IMR-90 (cell line): Measurements from ENCODE around the gene SLC18A3. TPM values are rescaled to one million over a fixed set of nuclear protein-coding genes. Genes with fewer than 3 reads are reported as not detected.

ENCODE experiments used
- ATAC-seq: fragments of 200-7000 bp; cut with Tn5 transposase; 2 replicates; pipeline ENCODE4 v1.9.1; 2020; ENCODE audit warnings: low read depth, mild to moderate bottlenecking, moderate library complexity
- BruUV-seq: library from RNA; stranded (reverse); fragments of 400-500 nt; replicated peaks from 2 replicates; lab custom pipeline; 2021; lab: Mats Ljungman, UMichigan
- CTCF ChIA-PET: fragments of 300-600 bp; formaldehyde crosslinking; extraction: SDS; loops from one replicate; lab custom pipeline; 2021; ENCODE audit warnings: antibody characterized with exemption; lab: Yijun Ruan, JAX
- POLR2A ChIA-PET: fragments of 300-600 bp; sonication (Branson Sonifier 250); formaldehyde crosslinking; loops from one replicate; lab custom pipeline; 2022; ENCODE audit warnings: antibody characterized with exemption; ENCODE audit not compliant: unreplicated experiment; lab: Charles Lee
- DNase-seq: peaks from one replicate; pipeline ENCODE4 v3.0.0; 2013
- H2AFZ ChIP-seq: replicated peaks from 2 replicates; pipeline ENCODE3; 2013; ENCODE audit warnings: low read length, mild to moderate bottlenecking; ENCODE audit not compliant: poor library complexity
- H2AK5ac ChIP-seq: 2 replicates; pipeline ENCODE4 v1.6.1; 2013; ENCODE audit warnings: low read depth, low read length, inconsistent platforms
- H2AK9ac ChIP-seq: replicated peaks from 2 replicates; pipeline ENCODE3; 2013; ENCODE audit warnings: mild to moderate bottlenecking, low read depth, low read length, moderate library complexity; ENCODE audit not compliant: poor library complexity
- H2BK120ac ChIP-seq: 2 replicates; pipeline ENCODE4 v1.6.1; 2013; ENCODE audit warnings: low read depth, low read length, inconsistent platforms
- H2BK15ac ChIP-seq: 3 replicates; pipeline ENCODE4 v1.6.1; 2013; ENCODE audit warnings: low read depth, low read length, inconsistent platforms
- H2BK20ac ChIP-seq: 2 replicates; pipeline ENCODE4 v1.6.1; 2013; ENCODE audit warnings: low read depth, mild to moderate bottlenecking, inconsistent platforms, low read length, moderate library complexity
- H2BK5ac ChIP-seq: 2 replicates; pipeline ENCODE4 v1.6.1; 2013; ENCODE audit warnings: mild to moderate bottlenecking, low read depth, low read length, inconsistent platforms; ENCODE audit not compliant: poor library complexity, severe bottlenecking
- H3K14ac ChIP-seq: replicated peaks from 2 replicates; pipeline ENCODE4 v1.6.1; 2013; ENCODE audit warnings: low read depth, low read length, inconsistent platforms
- H3K18ac ChIP-seq: 2 replicates; pipeline ENCODE4 v1.6.1; 2013; ENCODE audit warnings: low read depth, low read length, control low read depth
- H3K23ac ChIP-seq: 2 replicates; pipeline ENCODE4 v1.6.1; 2013; ENCODE audit warnings: low read depth, low read length, inconsistent platforms
- H3K27ac ChIP-seq: 2 replicates; pipeline ENCODE4 v1.5.1; 2013; ENCODE audit warnings: mild to moderate bottlenecking, control low read depth, low read length; ENCODE audit not compliant: insufficient read depth
- H3K27me3 ChIP-seq: 2 replicates; pipeline ENCODE4 v1.6.1; 2013; ENCODE audit warnings: low read length; ENCODE audit not compliant: control insufficient read depth, insufficient read depth
- H3K36me3 ChIP-seq: 2 replicates; pipeline ENCODE4 v1.6.1; 2013; ENCODE audit warnings: low read length, mixed read lengths; ENCODE audit not compliant: control insufficient read depth, insufficient read depth
- H3K4ac ChIP-seq: 2 replicates; pipeline ENCODE4 v1.6.1; 2013; ENCODE audit warnings: low read depth, low read length, inconsistent platforms
- H3K4me1 ChIP-seq: 2 replicates; pipeline ENCODE4 v1.6.1; 2013; ENCODE audit warnings: low read length, mixed read lengths; ENCODE audit not compliant: control insufficient read depth, insufficient read depth
- H3K4me2 ChIP-seq: 2 replicates; pipeline ENCODE4 v1.6.1; 2013; ENCODE audit warnings: low read depth, mild to moderate bottlenecking, control low read depth, low read length, moderate library complexity
- H3K4me3 ChIP-seq: 2 replicates; pipeline ENCODE4 v1.5.1; 2013; ENCODE audit warnings: low read depth, mild to moderate bottlenecking, control low read depth, low read length, moderate library complexity; ENCODE audit not compliant: insufficient read depth
- H3K56ac ChIP-seq: 2 replicates; pipeline ENCODE4 v1.6.1; 2013; ENCODE audit warnings: low read length, inconsistent platforms; ENCODE audit not compliant: insufficient read depth; ENCODE audit errors: extremely low read depth
- H3K79me1 ChIP-seq, 2 experiments: 2 replicates each; pipeline ENCODE4 v1.6.1; 2013; ENCODE audit warnings: low read length in 2 of 2, inconsistent platforms in 1 of 2, low read depth in 1 of 2
- H3K9ac ChIP-seq: 2 replicates; pipeline ENCODE4 v1.6.1; 2013; ENCODE audit warnings: low read depth, low read length, control low read depth
- H3K9me1 ChIP-seq: 2 replicates; pipeline ENCODE4 v1.6.1; 2013; ENCODE audit warnings: low read length, inconsistent platforms; ENCODE audit not compliant: insufficient read depth
- H3K9me3 ChIP-seq: 2 replicates; pipeline ENCODE4 v1.6.1; 2013; ENCODE audit warnings: low read length; ENCODE audit not compliant: control insufficient read depth, insufficient read depth
- H4K20me1 ChIP-seq: 2 replicates; pipeline ENCODE4 v1.6.1; 2013; ENCODE audit warnings: low read length, inconsistent platforms; ENCODE audit not compliant: insufficient read depth
- H4K5ac ChIP-seq: 2 replicates; pipeline ENCODE4 v1.6.1; 2013; ENCODE audit warnings: mild to moderate bottlenecking, low read depth, low read length, control low read depth
- H4K8ac ChIP-seq, 2 experiments: 2 replicates each; pipeline ENCODE4 v1.6.1; 2013; ENCODE audit warnings: low read depth in 2 of 2, low read length in 2 of 2, control low read depth in 1 of 2, inconsistent platforms in 1 of 2
- H4K91ac ChIP-seq: 2 replicates; pipeline ENCODE4 v1.6.1; 2013; ENCODE audit warnings: low read depth, low read length, inconsistent platforms; ENCODE audit not compliant: insufficient read depth
- BHLHE40 ChIP-seq: fragments of 150-350 bp; IDR thresholded peaks from 2 replicates; pipeline ENCODE4 v1.6.1; 2016; ENCODE audit warnings: mild to moderate bottlenecking, low read depth, low read length
- MXI1 ChIP-seq: IDR thresholded peaks from 2 replicates; pipeline ENCODE4 v1.6.1; 2012; ENCODE audit warnings: low read depth, mild to moderate bottlenecking, low read length, moderate library complexity, borderline replicate concordance
- NFE2L2 ChIP-seq: fragments of 150-350 bp; IDR thresholded peaks from 2 replicates; pipeline ENCODE4 v1.6.1; 2016; ENCODE audit warnings: low read depth, mild to moderate bottlenecking, low read length
- RCOR1 ChIP-seq: IDR thresholded peaks from 2 replicates; pipeline ENCODE4 v1.6.1; 2012; ENCODE audit warnings: mild to moderate bottlenecking, low read length, improper control_type of control experiment; ENCODE audit not compliant: insufficient replicate concordance
- SMC3 ChIP-seq: fragments of 150-350 bp; IDR thresholded peaks from 2 replicates; pipeline ENCODE4 v1.6.1; 2016; ENCODE audit warnings: low read depth, mild to moderate bottlenecking, antibody characterized with exemption, low read length, moderate library complexity
- WGBS, 2 experiments: methylation state at CpG; one replicate each; pipeline versions ENCODE4 v1.1.5 to v1.1.7; 2013; ENCODE audit warnings: missing lambda C conversion rate in 2 of 2; ENCODE audit not compliant: insufficient read length in 1 of 2; ENCODE audit errors: extremely low coverage in 2 of 2; 5-methylcytosine and 5-hydroxymethylcytosine counted together
- dilution Hi-C: fragments of 300-500 bp; cut with HindIII; formaldehyde crosslinking; loops from one replicate; pipeline ENCODE4 v1.14.3; 2018; ENCODE audit warnings: low sequenced_read_pairs; ENCODE audit not compliant: unreplicated experiment
- in situ Hi-C: fragments of 300-500 bp; cut with MboI; formaldehyde crosslinking; loops from 3 replicates; pipeline ENCODE4 v1.14.3; 2019; ENCODE audit warnings: low sequenced_read_pairs, inconsistent platforms, mixed read lengths
- intact Hi-C: fragments of 100-400 bp; cut with micrococcal nuclease; formaldehyde crosslinking; loops from 2 replicates; pipeline ENCODE4 v1.10.0; 2022
- polyA plus RNA-seq, 3 experiments: library from polyadenylated mRNA; depleted of rRNA; stranded (reverse); fragments of >200 nt; gene quantifications; 2 replicates each; pipeline ENCODE4 v1.2.3, GENCODE V29; 2012; ENCODE audit warnings: low replicate concordance in 1 of 3
- total RNA-seq: library from RNA; depleted of rRNA; stranded (reverse); fragments of >200 nt; gene quantifications from 2 replicates; pipeline ENCODE4 v1.2.3, GENCODE V29; 2012

The SLC18A3 gene
- total and polyA plus RNA-seq, 2 of the 4 experiments (the other 2 are of a cell fraction) = not detected

GRCh38 chr10:49564461-49565009, 45.6 kb upstream of the SLC18A3 start:
- H3K9me1 ChIP-seq = no peaks in the 10 kb centered on the region
- peaks cover 2% of the 10 kb centered on the region for H3K9me3 ChIP-seq
- 74% methylated on average over 3 of the region's 4 CpGs; no CpG with 5 or more reads in 1 of the 2 experiments for WGBS, 2 experiments
- no peak overlapping the region for H2AK5ac ChIP-seq
- H3K79me1 ChIP-seq = no peaks in the 10 kb centered on the region
- no peak overlapping the region for H4K8ac ChIP-seq
- TF ChIP-seq NFE2L2 (no peak), BHLHE40 (no peak), MXI1 (no peak), SMC3 (no peak), RCOR1 (no peak)
- H2AFZ ChIP-seq = peak overlapping the region; percentile 47
- peak; percentile 77 for ATAC-seq
- no peak overlapping the region for H2BK5ac ChIP-seq
- H4K91ac ChIP-seq = no peak overlapping the region
- H3K4ac ChIP-seq = no peak overlapping the region
- H3K36me3 ChIP-seq = no peaks in the 10 kb centered on the region
- ChIA-PET CTCF (interaction anchor here (1.4 kb wide), 1 partner anchor 46 kb away, joined by 3 read pairs; no protein-coding TSS in a partner anchor), POLR2A (no interaction called here)
- H3K56ac ChIP-seq = no peak overlapping the region
- no peak overlapping the region for H4K5ac ChIP-seq
- no peaks in the 10 kb centered on the region for H4K20me1 ChIP-seq
- no peak overlapping the region for H2BK15ac ChIP-seq
- no peak overlapping the region for H3K9ac ChIP-seq
- no peak overlapping the region for H3K4me3 ChIP-seq
- in situ Hi-C loops = no loop called here
- no peak overlapping the region for H2BK120ac ChIP-seq
- no peak overlapping the region for H2BK20ac ChIP-seq
- no TSS peak for BruUV-seq
- H3K14ac ChIP-seq = no peak overlapping the region
- no peak overlapping the region for H3K4me2 ChIP-seq
- no peak overlapping the region for H3K18ac ChIP-seq
- peak; percentile 53 for DNase-seq
- no peak overlapping the region for H2AK9ac ChIP-seq
- intact Hi-C loops = no loop called here
- no peaks in the 10 kb centered on the region; the same call in 1 of the 2 replicates for H3K4me1 ChIP-seq
- no peaks in the 10 kb centered on the region for H3K27me3 ChIP-seq
- no peak overlapping the region for H3K23ac ChIP-seq
- dilution Hi-C loops = no loop called here
- no peak overlapping the region for H3K27ac ChIP-seq
